ENCODE results near the gene ZNF771. TPM values are rescaled to one million over a fixed set of nuclear protein-coding genes. Genes with fewer than 3 reads are reported as not detected.
"Not testable (repeated sequence)": the region's sequence is repeated elsewhere in the genome, so short reads cannot be mapped to it uniquely, and the experiment has no call there.

Gene ZNF771
- total RNA-seq, 2 donors from 2014 or later: 32.3 to 36.3 TPM

DNA sequence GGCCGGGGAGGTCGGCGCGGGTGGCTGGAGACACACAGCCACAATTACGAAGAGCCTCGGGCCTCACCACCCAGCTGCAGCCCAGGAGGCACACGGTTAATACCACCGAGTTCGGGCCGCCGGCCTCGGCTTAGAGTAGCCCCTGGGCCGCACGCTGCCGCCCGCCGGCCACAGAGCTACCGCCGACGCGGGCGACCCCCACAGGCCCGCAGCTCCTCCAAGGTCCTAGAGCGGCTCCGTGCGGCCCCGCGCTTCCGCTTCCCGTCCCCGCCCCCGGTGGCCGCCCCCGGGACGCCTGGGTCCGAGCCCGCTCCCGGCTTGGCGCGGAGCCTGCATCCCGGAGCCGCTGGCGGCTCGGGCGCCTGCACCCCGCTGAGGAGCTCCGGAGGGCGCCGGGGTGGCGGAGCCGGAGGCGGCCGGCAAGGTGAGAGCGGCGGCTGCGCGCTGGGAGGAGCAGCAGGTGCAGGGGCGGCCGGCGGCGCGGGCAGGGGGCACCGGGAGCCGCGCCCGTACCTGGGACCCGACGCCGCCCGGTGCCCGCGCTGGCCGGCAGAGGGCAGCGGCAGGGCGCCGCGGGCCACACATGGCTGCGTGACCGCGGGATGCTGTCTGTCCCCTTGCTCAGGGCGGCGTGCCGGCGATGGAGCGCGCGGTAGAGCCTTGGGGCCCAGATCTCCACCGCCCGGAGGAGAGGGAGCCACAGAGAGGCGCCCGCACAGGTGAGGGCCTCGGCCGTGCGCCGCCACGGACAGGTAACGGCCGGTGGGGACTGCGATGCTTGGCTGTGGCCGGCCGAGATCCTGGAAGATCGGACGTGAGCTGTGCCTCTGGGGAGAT is 12.0 kb upstream of the ZNF771 start, which contains the start of gene ZNF48:
Gene ZNF48, plus strand, starts transcription at position 266 of the 837 bp plus-strand sequence. Its CDS starts 375 bp downstream, at position 641.
- intact Hi-C loops (cut with DNase I): loop anchor here (2.0 kb wide), 1 partner anchor 17 kb away; no protein-coding TSS in a partner anchor
- TF ChIP-seq POLR2AphosphoS5 (IDR thresholded peaks at IDR 0.05) (peak; percentile 57), POLR2A (IDR thresholded peaks at IDR 0.05) (peak; percentile 32)
- TF ChIP-seq, protein P1, sequence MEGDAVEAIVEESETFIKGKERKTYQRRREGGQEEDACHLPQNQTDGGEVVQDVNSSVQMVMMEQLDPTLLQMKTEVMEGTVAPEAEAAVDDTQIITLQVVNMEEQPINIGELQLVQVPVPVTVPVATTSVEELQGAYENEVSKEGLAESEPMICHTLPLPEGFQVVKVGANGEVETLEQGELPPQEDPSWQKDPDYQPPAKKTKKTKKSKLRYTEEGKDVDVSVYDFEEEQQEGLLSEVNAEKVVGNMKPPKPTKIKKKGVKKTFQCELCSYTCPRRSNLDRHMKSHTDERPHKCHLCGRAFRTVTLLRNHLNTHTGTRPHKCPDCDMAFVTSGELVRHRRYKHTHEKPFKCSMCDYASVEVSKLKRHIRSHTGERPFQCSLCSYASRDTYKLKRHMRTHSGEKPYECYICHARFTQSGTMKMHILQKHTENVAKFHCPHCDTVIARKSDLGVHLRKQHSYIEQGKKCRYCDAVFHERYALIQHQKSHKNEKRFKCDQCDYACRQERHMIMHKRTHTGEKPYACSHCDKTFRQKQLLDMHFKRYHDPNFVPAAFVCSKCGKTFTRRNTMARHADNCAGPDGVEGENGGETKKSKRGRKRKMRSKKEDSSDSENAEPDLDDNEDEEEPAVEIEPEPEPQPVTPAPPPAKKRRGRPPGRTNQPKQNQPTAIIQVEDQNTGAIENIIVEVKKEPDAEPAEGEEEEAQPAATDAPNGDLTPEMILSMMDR (IDR thresholded peaks at IDR 0.05): peak in 2 of 4 experiments; percentile 34 to 63
- Histone ChIP-seq H3K9me3 (no peaks in the 10 kb centered on the region), H3K27me3 (replicated peaks; ENCODE audit: insufficient read depth) (no peaks in the 10 kb centered on the region), H3K4me3 (peak within 1 kb of the TSS; percentile 77 to 81), H3K27ac (peak within 1 kb of the TSS; percentile 72 to 74), H3K36me3 (no peaks in the 10 kb centered on the region), H3K4me1 (replicated peaks) (peaks cover 8% of the 10 kb centered on the region)
- WGBS: under 1% methylated on average over 63 of the region's 103 CpGs
- peak; percentile 84 for DNase-seq (ENCODE audit: low spot score)

DNA sequence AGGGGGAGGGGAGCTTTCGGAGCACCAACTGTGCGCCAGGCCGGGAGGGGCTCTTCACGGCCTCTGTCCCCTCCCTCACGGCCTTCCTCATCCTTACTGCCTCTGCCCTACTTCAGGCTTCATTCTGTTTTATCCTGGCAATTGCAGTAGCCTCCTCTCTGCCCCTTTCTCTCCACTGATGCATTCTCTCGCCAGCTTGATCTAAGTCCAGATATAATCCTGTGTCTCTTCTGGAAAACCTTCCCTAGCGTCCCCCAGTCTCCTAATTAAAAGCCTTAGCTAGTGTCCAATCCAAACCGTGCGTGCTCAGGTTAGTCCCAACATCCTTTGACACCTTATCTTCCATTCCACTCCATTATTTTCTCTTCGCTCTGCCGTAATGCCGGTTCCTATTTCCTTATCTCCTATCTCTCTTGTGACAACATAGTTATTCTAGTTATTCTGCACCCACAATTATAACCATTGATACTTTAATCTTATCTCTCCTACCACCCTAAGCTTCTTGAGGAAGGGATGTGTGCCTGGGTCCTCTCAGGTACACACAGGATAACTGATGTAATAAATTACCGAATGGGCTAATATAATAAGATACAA is 11.3 kb upstream of the ZNF771 start:
- H3K4me1 ChIP-seq (replicated peaks): peaks cover 8% of the 10 kb centered on the region
- intact Hi-C loops (cut with DNase I): loop anchor here (2.0 kb wide), 1 partner anchor 17 kb away; no protein-coding TSS in a partner anchor

DNA sequence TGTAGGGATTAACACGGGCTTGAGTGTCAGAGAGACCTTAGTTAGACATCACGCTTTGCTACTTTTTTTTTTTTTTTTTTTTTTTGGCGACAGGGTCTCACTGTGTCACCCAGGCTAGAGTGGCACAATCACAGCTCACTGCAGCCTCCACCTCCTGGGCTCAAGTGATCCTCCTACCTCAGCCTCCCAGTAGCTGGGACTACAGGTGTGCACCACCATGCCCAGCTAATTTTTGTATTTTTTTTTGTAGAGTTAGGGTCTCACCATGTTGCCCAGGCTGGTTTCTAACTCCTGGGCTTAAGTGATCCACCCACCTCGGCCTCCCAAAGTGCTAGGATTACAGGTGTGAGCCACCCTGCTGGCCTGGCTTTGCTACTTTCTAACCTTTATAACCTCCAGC is 10.8 kb upstream of the ZNF771 start:
- DNase-seq (ENCODE audit: low spot score); H3K27ac ChIP-seq; H3K4me1 ChIP-seq (replicated peaks); H3K9me3 ChIP-seq; H3K27me3 ChIP-seq (replicated peaks; ENCODE audit: insufficient read depth); H3K4me3 ChIP-seq; H3K36me3 ChIP-seq; intact Hi-C loops (cut with DNase I): not testable (repeated sequence)
- WGBS: 73% methylated on average over 4 of the region's 4 CpGs

More for the DNA sequence above, 11.3 kb upstream of the ZNF771 start:
- Histone ChIP-seq H3K4me3 (peak overlapping the region; percentile 77 to 81), H3K9me3 (no peaks in the 10 kb centered on the region), H3K27ac (peak overlapping the region; percentile 72 to 74), H3K36me3 (no peaks in the 10 kb centered on the region), H3K27me3 (replicated peaks; ENCODE audit: insufficient read depth) (no peaks in the 10 kb centered on the region)
- 8% methylated on average over 13 of the region's 13 CpGs for WGBS
- TF ChIP-seq POLR2AphosphoS5 (IDR thresholded peaks at IDR 0.05) (no peak), POLR2A (IDR thresholded peaks at IDR 0.05) (no peak)
- TF ChIP-seq, protein P1 (IDR thresholded peaks at IDR 0.05): no peak
- DNase-seq (ENCODE audit: low spot score): no peak

DNA sequence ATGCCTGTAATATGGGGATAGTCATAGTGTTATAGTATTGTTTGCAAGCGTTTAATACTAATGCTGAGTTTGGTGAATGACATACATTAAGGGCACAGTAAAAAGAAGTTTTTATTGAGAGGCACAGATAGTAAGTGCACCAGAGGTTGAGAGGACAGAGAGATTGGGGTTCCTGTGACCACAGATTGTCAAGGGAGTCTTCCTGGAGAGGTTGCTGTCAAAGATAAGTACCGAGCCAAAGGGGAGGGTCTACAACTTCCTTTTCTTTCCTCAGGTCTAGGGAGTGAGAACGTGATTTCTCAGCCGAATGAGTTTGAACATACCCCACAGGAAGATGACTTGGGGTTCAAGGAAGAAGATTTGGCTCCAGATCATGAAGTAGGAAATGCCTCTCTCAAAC is 10.3 kb upstream of the ZNF771 start:
- H3K36me3 ChIP-seq: no peaks in the 10 kb centered on the region
- intact Hi-C loops (cut with DNase I): no loop called here
- TF ChIP-seq, protein P1 (IDR thresholded peaks at IDR 0.05): no peak
- TF ChIP-seq POLR2AphosphoS5 (IDR thresholded peaks at IDR 0.05): no peak
- H3K27me3 ChIP-seq (replicated peaks; ENCODE audit: insufficient read depth): no peaks in the 10 kb centered on the region
- H3K4me3 ChIP-seq: no peak overlapping the region
- no peaks in the 10 kb centered on the region for H3K9me3 ChIP-seq
- no peak overlapping the region for H3K27ac ChIP-seq
- 79% methylated on average over 4 of the region's 4 CpGs for WGBS
- no peak for DNase-seq (ENCODE audit: low spot score)
- peaks cover 8% of the 10 kb centered on the region for H3K4me1 ChIP-seq (replicated peaks)

DNA sequence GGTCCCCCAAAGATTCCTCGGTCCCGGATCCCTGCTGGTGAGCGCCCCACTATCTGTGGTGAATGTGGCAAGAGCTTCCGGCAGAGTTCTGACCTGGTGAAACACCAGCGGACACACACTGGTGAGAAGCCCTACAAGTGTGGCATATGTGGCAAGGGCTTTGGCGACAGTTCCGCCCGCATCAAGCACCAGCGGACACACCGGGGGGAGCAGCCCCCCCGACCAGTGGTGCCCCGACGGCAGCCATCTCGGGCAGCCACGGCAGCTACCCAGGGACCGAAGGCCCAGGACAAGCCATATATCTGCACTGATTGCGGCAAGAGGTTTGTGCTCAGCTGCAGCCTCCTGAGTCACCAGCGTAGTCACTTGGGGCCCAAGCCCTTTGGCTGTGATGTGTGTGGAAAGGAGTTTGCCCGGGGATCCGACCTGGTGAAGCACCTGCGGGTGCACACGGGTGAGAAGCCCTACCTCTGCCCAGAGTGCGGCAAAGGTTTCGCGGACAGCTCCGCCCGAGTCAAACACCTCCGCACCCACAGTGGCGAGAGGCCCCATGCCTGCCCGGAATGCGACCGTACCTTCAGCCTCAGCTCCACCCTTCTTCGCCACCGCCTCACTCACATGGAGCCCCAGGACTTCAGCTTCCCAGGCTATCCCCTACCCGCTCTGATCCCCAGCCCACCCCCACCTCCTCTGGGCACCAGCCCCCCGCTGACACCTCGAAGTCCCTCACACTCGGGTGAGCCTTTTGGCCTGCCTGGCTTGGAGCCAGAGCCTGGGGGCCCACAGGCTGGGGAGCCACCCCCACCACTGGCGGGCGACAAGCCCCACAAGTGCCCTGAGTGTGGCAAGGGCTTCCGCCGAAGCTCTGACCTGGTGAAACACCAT is 9.4 kb upstream of the ZNF771 start:
- WGBS: 90% methylated on average over 29 of the region's 42 CpGs
- intact Hi-C loops (cut with DNase I): no loop called here
- H3K27me3 ChIP-seq (replicated peaks; ENCODE audit: insufficient read depth): no peaks in the 10 kb centered on the region
- H3K4me3 ChIP-seq: no peak overlapping the region
- peaks cover 8% of the 10 kb centered on the region for H3K4me1 ChIP-seq (replicated peaks)
- H3K9me3 ChIP-seq: no peaks in the 10 kb centered on the region
- no peak for TF ChIP-seq POLR2AphosphoS5 (IDR thresholded peaks at IDR 0.05)
- DNase-seq (ENCODE audit: low spot score): no peak
- H3K36me3 ChIP-seq: no peaks in the 10 kb centered on the region
- H3K27ac ChIP-seq: no peak overlapping the region

All from prostate gland (tissue), 2 donors.